ENCODE measurements around the gene MUS81.

MUS81 gene

GRCh38 chr11:65851083-65851579, 9.1 kb upstream of the MUS81 start:
- no peak for TF ChIP-seq CTCF (IDR thresholded peaks at IDR 0.05; ENCODE audit: control extremely low read depth, extremely low read depth, low read depth, missing control alignments)
- CTCF ChIA-PET, result interaction anchor here (0.9 to 5.1 kb wide), 15 partner anchors 7 to 195 kb away, joined by 3 to 29 read pairs (median 6); partner anchors contain the start of genes CCDC85B, FIBP, KAT5 and MUS81
- no peak for DNase-seq (ENCODE audit: extremely low spot score)
- POLR2A ChIA-PET, result interaction anchor here (0.7 to 1.6 kb wide), 6 partner anchors 9 to 734 kb away, joined by 3 to 7 read pairs (median 4); partner anchors contain the start of genes KAT5, MUS81, RELA and SNX32

- DNase-seq (ENCODE audit: extremely low spot score), result no peak
- CTCF ChIA-PET, result interaction anchor here (0.9 to 5.1 kb wide), 16 partner anchors 8 to 225 kb away, joined by 3 to 29 read pairs (median 4); partner anchors contain the start of genes CCDC85B, FIBP, KAT5 and MUS81
- POLR2A ChIA-PET, result interaction anchor here (0.7 to 1.8 kb wide), 8 partner anchors 8 to 735 kb away, joined by 3 to 12 read pairs (median 4); partner anchors contain the start of genes FIBP, KAT5, MUS81 and PCNX3
- TF ChIP-seq CTCF (IDR thresholded peaks at IDR 0.05; ENCODE audit: control extremely low read depth, extremely low read depth, low read depth, missing control alignments), result no peak
Observed at GRCh38 chr11:65851811-65852507, 8.3 kb upstream of the MUS81 start.

- no peak for DNase-seq (ENCODE audit: extremely low spot score)
- CTCF ChIA-PET, result interaction anchor here (1.3 to 5.1 kb wide), 5 partner anchors 9 to 226 kb away, joined by 3 to 29 read pairs (median 4); partner anchors contain the start of genes KAT5 and SNX32
- no peak for TF ChIP-seq CTCF (IDR thresholded peaks at IDR 0.05; ENCODE audit: control extremely low read depth, extremely low read depth, low read depth, missing control alignments)
- POLR2A ChIA-PET, result interaction anchor here (0.6 to 1.8 kb wide), 7 partner anchors 19 to 735 kb away, joined by 3 to 12 read pairs (median 4); partner anchors contain the start of genes FIBP, KAT5, PCNX3 and SNX32
Observed at GRCh38 chr11:65852508-65853245, 7.6 kb upstream of the MUS81 start.

- ChIA-PET CTCF (interaction anchor here (1.3 to 5.1 kb wide), 4 partner anchors 20 to 227 kb away, joined by 3 to 29 read pairs (median 4); partner anchors contain the start of genes CCDC85B and SNX32), POLR2A (interaction anchor here (0.6 to 1.8 kb wide), 4 partner anchors 35 to 84 kb away, joined by 3 to 12 read pairs (median 5); partner anchors contain the start of gene FIBP)
- TF ChIP-seq CTCF (IDR thresholded peaks at IDR 0.05; ENCODE audit: control extremely low read depth, extremely low read depth, low read depth, missing control alignments), result no peak
- no peak for DNase-seq (ENCODE audit: extremely low spot score)
Observed at GRCh38 chr11:65853246-65853979, 6.8 kb upstream of the MUS81 start.

- ChIA-PET CTCF (interaction anchor here (1.6 to 5.1 kb wide), 2 partner anchors 31 to 36 kb away, joined by 3 to 29 read pairs; partner anchors contain the start of gene CCDC85B), POLR2A (interaction anchor here (0.5 to 0.6 kb wide), 3 partner anchors 9 to 178 kb away, joined by 4 to 10 read pairs (median 5); no protein-coding TSS in a partner anchor)
- no peak for DNase-seq (ENCODE audit: extremely low spot score)
- TF ChIP-seq CTCF (IDR thresholded peaks at IDR 0.05; ENCODE audit: control extremely low read depth, extremely low read depth, low read depth, missing control alignments), result no peak
Observed at GRCh38 chr11:65854161-65854592, 6.1 kb upstream of the MUS81 start.
